ENCODE measurements around the gene OR13C5. TPM values are rescaled to one million over a fixed set of nuclear protein-coding genes. Genes with fewer than 3 reads are reported as not detected.
"Not testable (repeated sequence)": the region's sequence is repeated elsewhere in the genome, so short reads cannot be mapped to it uniquely, and the experiment has no call there.

The OR13C5 gene, protein sequence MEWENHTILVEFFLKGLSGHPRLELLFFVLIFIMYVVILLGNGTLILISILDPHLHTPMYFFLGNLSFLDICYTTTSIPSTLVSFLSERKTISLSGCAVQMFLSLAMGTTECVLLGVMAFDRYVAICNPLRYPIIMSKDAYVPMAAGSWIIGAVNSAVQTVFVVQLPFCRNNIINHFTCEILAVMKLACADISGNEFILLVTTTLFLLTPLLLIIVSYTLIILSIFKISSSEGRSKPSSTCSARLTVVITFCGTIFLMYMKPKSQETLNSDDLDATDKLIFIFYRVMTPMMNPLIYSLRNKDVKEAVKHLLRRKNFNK
- total RNA-seq, result not detected
- long read RNA-seq, result 0 reads

GRCh38 chr9:104599313-104599712 lies at the start of gene OR13C5:
Gene OR13C5 (minus strand): TSS chr9:104599413. CDS start chr9:104599413, 0 bp downstream.
- H3K4me3 ChIP-seq; H3K4me1 ChIP-seq; intact Hi-C loops (cut with micrococcal nuclease); DNase-seq; H3K27me3 ChIP-seq (ENCODE audit: low read depth); H3K36me3 ChIP-seq; H3K9me3 ChIP-seq (replicated peaks); H3K27ac ChIP-seq (replicated peaks): not testable (repeated sequence)

- no peak for DNase-seq
- H3K4me1 ChIP-seq, result no peaks in the 10 kb centered on the region
- H3K9me3 ChIP-seq (replicated peaks), result peaks cover 38% of the 10 kb centered on the region
- intact Hi-C loops (cut with micrococcal nuclease), result no loop called here
- no peaks in the 10 kb centered on the region for H3K27me3 ChIP-seq (ENCODE audit: low read depth)
- H3K36me3 ChIP-seq, result no peaks in the 10 kb centered on the region
- TF ChIP-seq, protein P1, sequence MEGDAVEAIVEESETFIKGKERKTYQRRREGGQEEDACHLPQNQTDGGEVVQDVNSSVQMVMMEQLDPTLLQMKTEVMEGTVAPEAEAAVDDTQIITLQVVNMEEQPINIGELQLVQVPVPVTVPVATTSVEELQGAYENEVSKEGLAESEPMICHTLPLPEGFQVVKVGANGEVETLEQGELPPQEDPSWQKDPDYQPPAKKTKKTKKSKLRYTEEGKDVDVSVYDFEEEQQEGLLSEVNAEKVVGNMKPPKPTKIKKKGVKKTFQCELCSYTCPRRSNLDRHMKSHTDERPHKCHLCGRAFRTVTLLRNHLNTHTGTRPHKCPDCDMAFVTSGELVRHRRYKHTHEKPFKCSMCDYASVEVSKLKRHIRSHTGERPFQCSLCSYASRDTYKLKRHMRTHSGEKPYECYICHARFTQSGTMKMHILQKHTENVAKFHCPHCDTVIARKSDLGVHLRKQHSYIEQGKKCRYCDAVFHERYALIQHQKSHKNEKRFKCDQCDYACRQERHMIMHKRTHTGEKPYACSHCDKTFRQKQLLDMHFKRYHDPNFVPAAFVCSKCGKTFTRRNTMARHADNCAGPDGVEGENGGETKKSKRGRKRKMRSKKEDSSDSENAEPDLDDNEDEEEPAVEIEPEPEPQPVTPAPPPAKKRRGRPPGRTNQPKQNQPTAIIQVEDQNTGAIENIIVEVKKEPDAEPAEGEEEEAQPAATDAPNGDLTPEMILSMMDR (IDR thresholded peaks at IDR 0.05; ENCODE audit: borderline replicate concordance), result no peak
- H3K27ac ChIP-seq (replicated peaks), result no peak overlapping the region
- no peak overlapping the region for H3K4me3 ChIP-seq
These were observed 36.2 kb upstream of the OR13C5 start for GRCh38 chr9:104635456-104635855.

DNA sequence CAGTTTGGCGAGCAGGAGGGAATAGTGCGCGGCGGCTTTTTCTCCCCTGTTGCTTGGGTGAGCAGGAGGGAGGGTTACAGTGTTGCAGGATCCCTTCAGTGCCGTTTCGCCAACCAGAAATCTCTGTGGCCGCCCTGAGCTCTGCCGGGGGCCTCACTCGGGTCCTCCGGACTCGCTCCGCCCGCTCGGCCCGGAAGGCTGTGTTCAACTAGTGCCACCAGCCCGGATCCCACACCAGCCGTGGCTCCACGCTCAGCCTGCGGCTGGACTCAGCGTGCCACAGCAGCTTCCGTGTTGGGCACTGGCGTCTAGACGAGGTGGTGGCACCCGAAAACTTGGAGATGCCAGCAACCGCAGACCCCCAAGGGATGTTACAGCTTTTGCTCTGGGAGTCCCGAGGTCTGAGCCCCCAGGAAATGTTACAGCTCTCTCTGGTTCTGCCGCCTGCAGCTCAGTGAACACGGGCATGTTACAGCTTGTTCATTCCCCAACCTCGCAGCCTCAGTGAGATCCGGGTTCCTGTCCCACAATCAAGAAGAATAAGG lies 34.8 kb upstream of the OR13C5 start:
- TF ChIP-seq, protein P1 (IDR thresholded peaks at IDR 0.05; ENCODE audit: borderline replicate concordance), result no peak
- Histone ChIP-seq H3K27me3 (ENCODE audit: low read depth) (no peaks in the 10 kb centered on the region), H3K36me3 (no peaks in the 10 kb centered on the region), H3K27ac (replicated peaks) (no peak overlapping the region), H3K4me3 (no peak overlapping the region), H3K4me1 (no peaks in the 10 kb centered on the region), H3K9me3 (replicated peaks) (peaks cover 24% of the 10 kb centered on the region)
- intact Hi-C loops (cut with micrococcal nuclease), result no loop called here
- DNase-seq, result no peak

GRCh38 chr9:104625964-104626363 lies 26.8 kb upstream of the OR13C5 start:
- intact Hi-C loops (cut with micrococcal nuclease); H3K36me3 ChIP-seq; H3K27me3 ChIP-seq (ENCODE audit: low read depth); H3K4me1 ChIP-seq; DNase-seq; H3K4me3 ChIP-seq; H3K27ac ChIP-seq (replicated peaks): not testable (repeated sequence)
- peaks cover 14% of the 10 kb centered on the region for H3K9me3 ChIP-seq (replicated peaks)

DNA sequence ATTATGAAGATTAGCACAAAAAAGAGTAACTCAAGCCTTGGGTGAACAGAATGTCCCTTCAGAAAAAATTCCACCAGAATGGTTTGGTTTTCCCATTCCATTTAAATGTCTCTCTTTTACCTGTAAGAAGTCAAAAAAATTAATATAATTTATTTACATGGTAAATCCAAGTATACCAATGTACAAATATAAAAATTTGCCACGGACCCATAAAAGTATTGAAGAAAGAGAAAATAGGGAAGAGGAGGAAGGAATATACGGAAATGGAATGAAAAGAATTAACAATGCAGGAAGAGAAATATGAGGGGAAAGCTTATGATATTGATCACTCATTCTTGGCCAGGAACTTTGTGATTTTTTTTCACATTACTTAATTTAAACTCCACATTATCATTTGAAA lies 18.9 kb upstream of the OR13C5 start, which contains the start of gene OR13C9:
Gene OR13C9, minus strand, starts transcription at position 101 of the 400 bp plus-strand sequence. Its CDS starts 0 bp downstream, at position 101.
- Histone ChIP-seq H3K36me3 (no peaks in the 10 kb centered on the region), H3K27me3 (ENCODE audit: low read depth) (no peaks in the 10 kb centered on the region), H3K4me1 (no peaks in the 10 kb centered on the region), H3K4me3 (no peak within 1 kb of the TSS), H3K9me3 (replicated peaks) (peaks cover 8% of the 10 kb centered on the region), H3K27ac (replicated peaks) (no peak within 1 kb of the TSS)
- DNase-seq, result no peak
- intact Hi-C loops (cut with micrococcal nuclease), result no loop called here
- TF ChIP-seq, protein P1 (IDR thresholded peaks at IDR 0.05; ENCODE audit: borderline replicate concordance), result no peak

- no peak overlapping the region for H3K4me3 ChIP-seq
- no peak overlapping the region for H3K27ac ChIP-seq (replicated peaks)
- H3K4me1 ChIP-seq, result no peaks in the 10 kb centered on the region
- H3K9me3 ChIP-seq (replicated peaks), result peaks cover 8% of the 10 kb centered on the region
- intact Hi-C loops (cut with micrococcal nuclease), result no loop called here
- TF ChIP-seq, protein P1 (IDR thresholded peaks at IDR 0.05; ENCODE audit: borderline replicate concordance), result no peak
- no peak for DNase-seq
- H3K27me3 ChIP-seq (ENCODE audit: low read depth), result no peaks in the 10 kb centered on the region
- no peaks in the 10 kb centered on the region for H3K36me3 ChIP-seq
These were observed 18.2 kb upstream of the OR13C5 start for GRCh38 chr9:104617418-104617817.

Measured in left ventricle myocardium inferior (tissue), 1 donor.